SU-DHL-6 (cell line): ENCODE measurements around the gene NUDT2.

ENCODE experiments used
- CTCF ChIP-seq: fragments of 200-600 bp; sonication (generic); IDR thresholded peaks from one replicate; pipeline ENCODE4 v1.5.1; 2017; ENCODE audit warnings: antibody characterized with exemption, mild to moderate bottlenecking, low read length, moderate library complexity; ENCODE audit not compliant: insufficient read depth, poor library complexity, severe bottlenecking
- EZH2phosphoT487 ChIP-seq: fragments of 200-600 bp; sonication (generic), shearing (Covaris generic); conservative IDR thresholded peaks from 2 replicates; pipeline ENCODE4 v1.6.1; 2018; ENCODE audit warnings: mild to moderate bottlenecking, antibody characterized with exemption, low read length, moderate library complexity, mixed read lengths

- TF ChIP-seq CTCF (no peak), EZH2phosphoT487 (no peak)
Measured at GRCh38 chr9:34371886-34372466, 42.6 kb downstream of the NUDT2 start.
